IMR-90 (cell line): ENCODE data around the gene HDDC3.
A peak's percentile ranks its signal among the peaks of the same experiment; 100 is the strongest.

Experiments used
- CEBPB ChIP-seq: IDR thresholded peaks from 2 replicates; pipeline ENCODE4 v1.6.1; 2012; ENCODE audit warnings: low read depth, low read length, improper control_type of control experiment
- CHD1 ChIP-seq: IDR thresholded peaks from 2 replicates; pipeline ENCODE4 v1.6.1; 2012; ENCODE audit warnings: low read depth, low read length, improper control_type of control experiment
- CTCF ChIP-seq: conservative IDR thresholded peaks from 2 replicates; pipeline ENCODE4 v1.5.1; 2012; ENCODE audit warnings: mild to moderate bottlenecking, low read depth, low read length, improper control_type of control experiment
- ELK1 ChIP-seq: fragments of 150-350 bp; IDR thresholded peaks from 2 replicates; pipeline ENCODE4 v1.6.1; 2016; ENCODE audit warnings: low read depth, mild to moderate bottlenecking, low read length, moderate library complexity, borderline replicate concordance
- MAFK ChIP-seq: IDR thresholded peaks from 2 replicates; pipeline ENCODE4 v1.6.1; 2012; ENCODE audit warnings: low read depth, low read length, improper control_type of control experiment
- MAZ ChIP-seq: IDR thresholded peaks from 2 replicates; pipeline ENCODE4 v1.6.1; 2012; ENCODE audit warnings: low read depth, mild to moderate bottlenecking, low read length, improper control_type of control experiment, moderate library complexity, borderline replicate concordance
- MXI1 ChIP-seq: IDR thresholded peaks from 2 replicates; pipeline ENCODE4 v1.6.1; 2012; ENCODE audit warnings: low read depth, mild to moderate bottlenecking, low read length, moderate library complexity, borderline replicate concordance
- POLR2A ChIP-seq: IDR thresholded peaks from 2 replicates; pipeline ENCODE4 v1.6.1; 2012; ENCODE audit warnings: mild to moderate bottlenecking, low read depth, low read length
- RCOR1 ChIP-seq: IDR thresholded peaks from 2 replicates; pipeline ENCODE4 v1.6.1; 2012; ENCODE audit warnings: mild to moderate bottlenecking, low read length, improper control_type of control experiment; ENCODE audit not compliant: insufficient replicate concordance
- SMC3 ChIP-seq: fragments of 150-350 bp; IDR thresholded peaks from 2 replicates; pipeline ENCODE4 v1.6.1; 2016; ENCODE audit warnings: low read depth, mild to moderate bottlenecking, antibody characterized with exemption, low read length, moderate library complexity
- USF2 ChIP-seq: fragments of 150-350 bp; IDR thresholded peaks from 2 replicates; pipeline ENCODE4 v1.6.1; 2017; ENCODE audit warnings: mild to moderate bottlenecking, antibody characterized with exemption, low read length, low read depth

GRCh38 chr15:90931828-90932659, at the start of gene HDDC3:
- TF ChIP-seq CEBPB: no peak
- TF ChIP-seq SMC3: 0 out of 2 replicates have a peak, but pooled peaks have one; percentile 30
- TF ChIP-seq CTCF: peak; percentile 94
- no peak for TF ChIP-seq CHD1
- no peak for TF ChIP-seq RCOR1
- no peak for TF ChIP-seq ELK1
- no peak for TF ChIP-seq POLR2A
- 0 out of 2 replicates have a peak, but pooled peaks have one; percentile 10 for TF ChIP-seq MXI1
- peak; percentile 72; the same call in 1 of the 2 replicates for TF ChIP-seq MAZ
- no peak for TF ChIP-seq MAFK
- TF ChIP-seq USF2: no peak
